Measurements from ENCODE around the gene TMTC1. TPM values are rescaled to one million over a fixed set of nuclear protein-coding genes. Genes with fewer than 3 reads are reported as not detected.

TMTC1 gene
- total RNA-seq, 1 donor from 2014 or later, result not detected

DNA sequence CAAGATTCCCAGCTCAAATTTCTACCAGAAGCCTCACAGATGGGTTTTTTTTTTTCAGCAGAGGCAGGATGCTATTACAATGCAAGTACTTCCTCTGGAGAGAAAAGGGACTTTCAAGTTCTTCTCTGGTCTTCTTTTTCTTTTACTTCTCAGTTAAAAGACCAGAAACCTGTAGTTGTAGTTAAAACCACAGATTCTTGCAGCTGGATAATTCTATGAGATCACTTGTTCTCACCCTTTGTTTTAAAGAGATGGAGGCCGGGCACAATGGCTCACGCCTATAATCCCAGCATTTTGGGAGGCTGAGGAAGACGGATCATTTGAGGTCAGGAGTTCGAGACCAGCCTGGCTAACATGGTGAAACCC, 238.7 kb downstream of the TMTC1 start:
- DNase-seq (no peak), ATAC-seq (ENCODE audit: low read depth) (no peak)
- POLR2A ChIA-PET, result no interaction called here
- TF ChIP-seq, protein P1, sequence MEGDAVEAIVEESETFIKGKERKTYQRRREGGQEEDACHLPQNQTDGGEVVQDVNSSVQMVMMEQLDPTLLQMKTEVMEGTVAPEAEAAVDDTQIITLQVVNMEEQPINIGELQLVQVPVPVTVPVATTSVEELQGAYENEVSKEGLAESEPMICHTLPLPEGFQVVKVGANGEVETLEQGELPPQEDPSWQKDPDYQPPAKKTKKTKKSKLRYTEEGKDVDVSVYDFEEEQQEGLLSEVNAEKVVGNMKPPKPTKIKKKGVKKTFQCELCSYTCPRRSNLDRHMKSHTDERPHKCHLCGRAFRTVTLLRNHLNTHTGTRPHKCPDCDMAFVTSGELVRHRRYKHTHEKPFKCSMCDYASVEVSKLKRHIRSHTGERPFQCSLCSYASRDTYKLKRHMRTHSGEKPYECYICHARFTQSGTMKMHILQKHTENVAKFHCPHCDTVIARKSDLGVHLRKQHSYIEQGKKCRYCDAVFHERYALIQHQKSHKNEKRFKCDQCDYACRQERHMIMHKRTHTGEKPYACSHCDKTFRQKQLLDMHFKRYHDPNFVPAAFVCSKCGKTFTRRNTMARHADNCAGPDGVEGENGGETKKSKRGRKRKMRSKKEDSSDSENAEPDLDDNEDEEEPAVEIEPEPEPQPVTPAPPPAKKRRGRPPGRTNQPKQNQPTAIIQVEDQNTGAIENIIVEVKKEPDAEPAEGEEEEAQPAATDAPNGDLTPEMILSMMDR (IDR thresholded peaks at IDR 0.05), result no peak
- Mint-ChIP-seq H3K27ac (no peak overlapping the region), H3K4me3 (no peak overlapping the region), H3K27me3 (peaks cover 8% of the 10 kb centered on the region), H3K9me3 (no peaks in the 10 kb centered on the region), H3K36me3 (ENCODE audit: low read depth) (no peaks in the 10 kb centered on the region), H3K4me1 (no peaks in the 10 kb centered on the region)
- CTCF ChIA-PET, result no interaction called here
- intact Hi-C loops (cut with micrococcal nuclease), result no loop called here

DNA sequence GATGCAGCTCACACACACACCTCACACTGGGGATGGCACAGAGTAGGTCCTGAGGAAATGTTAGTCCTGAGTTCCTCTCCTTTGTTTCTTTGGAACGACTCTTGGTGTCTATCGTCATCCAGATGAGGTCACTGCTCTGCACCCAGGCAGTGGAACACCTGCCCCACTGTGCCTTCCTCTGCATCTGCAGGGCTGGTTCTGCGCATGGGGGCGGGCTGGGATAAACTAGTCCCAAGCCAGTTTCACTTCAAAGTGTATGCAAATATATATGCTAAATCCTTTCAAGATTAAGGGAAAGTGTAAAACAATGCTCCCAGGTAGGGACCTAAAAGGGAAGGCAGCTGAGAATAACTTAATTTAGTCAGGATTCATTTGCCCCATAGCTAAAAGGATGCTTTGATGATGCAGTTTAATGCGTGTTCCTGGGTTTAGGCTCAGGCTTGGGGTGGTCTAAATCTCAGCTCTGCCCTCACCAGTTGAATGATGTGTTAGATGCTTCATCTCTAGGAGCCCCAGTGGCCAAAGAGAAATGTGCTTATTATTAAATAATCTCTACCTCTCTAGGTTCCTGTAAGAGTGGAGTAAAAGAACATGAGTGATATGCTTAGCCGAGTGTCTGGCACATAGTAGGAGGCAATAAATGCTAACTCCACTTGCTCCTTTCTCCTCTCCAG, 239.2 kb downstream of the TMTC1 start:
- ChIA-PET POLR2A (no interaction called here), CTCF (no interaction called here)
- no peak for DNase-seq
- Mint-ChIP-seq H3K36me3 (ENCODE audit: low read depth) (no peaks in the 10 kb centered on the region), H3K9me3 (no peaks in the 10 kb centered on the region), H3K4me1 (no peaks in the 10 kb centered on the region), H3K27me3 (peaks cover 8% of the 10 kb centered on the region), H3K4me3 (no peak overlapping the region), H3K27ac (no peak overlapping the region)
- TF ChIP-seq, protein P1 (IDR thresholded peaks at IDR 0.05), result no peak
- ATAC-seq (ENCODE audit: low read depth), result no peak
- intact Hi-C loops (cut with micrococcal nuclease), result no loop called here

DNA sequence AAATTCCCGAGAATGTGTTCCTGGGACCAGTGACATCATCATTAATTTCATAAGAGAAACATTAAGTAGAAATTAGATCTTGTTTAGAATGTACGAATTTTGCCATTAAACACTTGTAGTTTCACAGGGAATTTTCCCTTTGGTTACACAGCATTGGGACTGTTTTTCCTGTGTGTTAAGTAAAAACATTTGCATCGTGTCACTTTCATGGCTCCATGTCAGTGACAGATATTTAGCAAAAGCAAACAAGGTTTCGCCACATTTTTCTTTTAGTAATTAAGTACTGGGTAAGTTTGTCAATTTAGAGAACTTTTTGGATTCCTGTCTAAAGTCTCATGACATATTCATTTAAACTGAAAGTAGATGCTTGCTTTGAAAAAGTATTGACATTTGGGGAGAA, 240.7 kb downstream of the TMTC1 start:
- H3K27ac Mint-ChIP-seq, result no peak overlapping the region
- no peak for DNase-seq

DNA sequence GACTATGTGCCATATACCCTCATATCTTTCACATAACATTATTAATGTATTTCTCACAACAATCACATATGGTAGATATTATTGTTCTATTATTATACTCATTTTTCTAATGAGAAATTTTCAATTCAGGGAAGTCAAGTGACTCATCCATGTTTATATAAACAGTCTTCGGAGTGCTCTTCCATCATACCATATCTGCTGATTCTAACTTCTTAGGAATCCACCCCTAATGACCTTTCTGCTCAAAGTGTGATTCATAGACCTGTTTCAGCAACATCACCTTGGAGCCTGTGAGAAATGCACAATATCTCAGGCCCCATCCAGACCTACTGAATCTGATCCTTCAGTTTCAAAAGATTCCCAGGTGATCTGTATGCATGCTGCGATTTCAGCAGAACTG, 246.4 kb downstream of the TMTC1 start:
- Mint-ChIP-seq H3K4me3 (no peak overlapping the region), H3K27me3 (peaks cover 6% of the 10 kb centered on the region), H3K9me3 (no peaks in the 10 kb centered on the region), H3K4me1 (no peaks in the 10 kb centered on the region), H3K27ac (no peak overlapping the region), H3K36me3 (ENCODE audit: low read depth) (no peaks in the 10 kb centered on the region)
- no peak for DNase-seq
- ChIA-PET POLR2A (no interaction called here), CTCF (no interaction called here)
- ATAC-seq (ENCODE audit: low read depth), result no peak
- intact Hi-C loops (cut with micrococcal nuclease), result no loop called here
- TF ChIP-seq, protein P1 (IDR thresholded peaks at IDR 0.05), result no peak

More for the DNA sequence above, 240.7 kb downstream of the TMTC1 start:
- TF ChIP-seq, protein P1 (IDR thresholded peaks at IDR 0.05), result no peak
- H3K4me1 Mint-ChIP-seq, result no peaks in the 10 kb centered on the region
- CTCF ChIA-PET, result no interaction called here
- no peaks in the 10 kb centered on the region for H3K9me3 Mint-ChIP-seq
- peaks cover 9% of the 10 kb centered on the region for H3K27me3 Mint-ChIP-seq
- ATAC-seq (ENCODE audit: low read depth), result no peak
- no peaks in the 10 kb centered on the region for H3K36me3 Mint-ChIP-seq (ENCODE audit: low read depth)
- H3K4me3 Mint-ChIP-seq, result no peak overlapping the region
- intact Hi-C loops (cut with micrococcal nuclease), result no loop called here
- POLR2A ChIA-PET, result no interaction called here

DNA sequence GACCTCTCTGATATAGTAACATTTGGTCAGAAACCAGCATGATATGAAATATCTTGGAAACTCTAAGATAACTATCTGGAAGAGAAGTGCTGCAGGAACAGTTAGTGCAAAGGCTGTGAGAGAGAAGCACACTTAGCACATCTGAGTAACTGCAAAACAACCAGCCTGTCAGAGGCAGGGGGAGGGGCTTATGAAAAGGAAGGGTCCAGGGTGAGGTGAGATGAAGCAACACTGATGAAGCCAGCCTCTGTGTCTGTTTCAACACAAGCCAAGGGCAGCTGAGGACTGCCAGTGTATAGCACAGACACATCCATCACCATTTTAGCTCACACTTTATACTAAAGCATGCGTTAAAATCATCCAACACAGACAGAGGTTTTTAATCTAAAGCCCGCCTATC, 248.8 kb downstream of the TMTC1 start:
- no peaks in the 10 kb centered on the region for H3K36me3 Mint-ChIP-seq (ENCODE audit: low read depth)
- TF ChIP-seq, protein P1 (IDR thresholded peaks at IDR 0.05), result no peak
- no peak for ATAC-seq (ENCODE audit: low read depth)
- ChIA-PET POLR2A (no interaction called here), CTCF (no interaction called here)
- H3K27me3 Mint-ChIP-seq, result peaks cover 6% of the 10 kb centered on the region
- intact Hi-C loops (cut with micrococcal nuclease), result no loop called here
- no peaks in the 10 kb centered on the region for H3K4me1 Mint-ChIP-seq
- no peak overlapping the region for H3K27ac Mint-ChIP-seq
- no peak overlapping the region for H3K4me3 Mint-ChIP-seq
- DNase-seq, result no peak
- no peaks in the 10 kb centered on the region for H3K9me3 Mint-ChIP-seq
